KOPT-K1 (cell line): ENCODE measurements around the gene CLCN2.

ENCODE experiments used
- H3K27ac ChIP-seq: fragments of 200-600 bp; sonication (generic); 2 replicates; pipeline ENCODE4 v1.5.1; 2016; ENCODE audit warnings: antibody characterized with exemption, mild to moderate bottlenecking, low read depth, low read length; ENCODE audit not compliant: poor library complexity, severe bottlenecking
- H3K36me3 ChIP-seq: fragments of 200-600 bp; sonication (generic); 2 replicates; pipeline ENCODE4 v1.5.1; 2017; ENCODE audit warnings: antibody characterized with exemption, mild to moderate bottlenecking, low read length, moderate library complexity; ENCODE audit not compliant: insufficient read depth
- H3K9me3 ChIP-seq: fragments of 200-600 bp; sonication (generic); 2 replicates; pipeline ENCODE4 v1.5.1; 2017; ENCODE audit warnings: antibody characterized with exemption, low read length, mild to moderate bottlenecking; ENCODE audit not compliant: insufficient read depth, poor library complexity, severe bottlenecking

CLCN2 gene

DNA sequence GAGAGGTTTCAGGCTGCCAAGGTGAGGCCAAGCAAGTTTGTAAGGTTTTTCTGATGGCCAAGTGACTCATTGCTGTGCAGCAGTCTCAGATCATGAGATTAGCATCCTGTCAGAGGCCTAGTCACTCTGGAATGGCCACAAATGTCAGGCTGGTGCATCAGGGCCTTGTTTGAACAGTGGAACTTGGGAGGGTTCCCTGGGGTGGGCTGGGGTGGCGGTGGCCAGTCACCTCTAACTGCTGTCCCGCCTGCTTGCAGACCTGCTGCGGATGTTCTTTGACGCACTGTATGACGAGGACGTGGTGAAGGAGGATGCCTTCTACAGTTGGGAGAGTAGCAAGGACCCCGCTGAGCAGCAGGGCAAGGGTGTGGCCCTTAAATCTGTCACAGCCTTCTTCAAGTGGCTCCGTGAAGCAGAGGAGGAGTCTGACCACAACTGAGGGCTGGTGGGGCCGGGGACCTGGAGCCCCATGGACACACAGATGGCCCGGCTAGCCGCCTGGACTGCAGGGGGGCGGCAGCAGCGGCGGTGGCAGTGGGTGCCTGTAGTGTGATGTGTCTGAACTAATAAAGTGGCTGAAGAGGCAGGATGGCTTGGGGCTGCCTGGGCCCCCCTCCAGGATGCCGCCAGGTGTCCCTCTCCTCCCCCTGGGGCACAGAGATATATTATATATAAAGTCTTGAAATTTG is 26.8 kb downstream of the CLCN2 start:
- Histone ChIP-seq H3K36me3 (peaks cover 61% of the 10 kb centered on the region), H3K9me3 (no peaks in the 10 kb centered on the region), H3K27ac (no peak overlapping the region)

DNA sequence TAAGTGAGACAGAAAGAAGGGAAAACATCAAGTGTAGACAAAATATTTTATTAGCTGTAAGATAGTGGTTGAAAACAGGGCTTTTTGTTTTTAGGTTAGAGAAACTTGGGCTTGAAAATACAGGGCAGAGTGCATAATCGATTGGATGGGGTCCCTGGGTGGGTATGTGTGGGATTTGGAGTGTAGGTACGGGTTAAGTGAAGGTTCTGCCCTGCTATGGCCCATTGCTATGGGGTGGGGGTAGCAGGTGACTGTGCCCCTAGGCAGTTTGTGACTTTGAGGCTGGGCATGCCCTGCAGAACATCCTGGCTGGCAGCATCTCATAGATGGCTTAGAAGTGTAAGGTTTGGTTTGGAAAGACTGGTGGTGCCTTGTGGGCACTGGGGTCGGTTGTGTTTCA is 27.7 kb downstream of the CLCN2 start:
- Histone ChIP-seq H3K36me3 (peaks cover 70% of the 10 kb centered on the region), H3K27ac (no peak overlapping the region), H3K9me3 (no peaks in the 10 kb centered on the region)

DNA sequence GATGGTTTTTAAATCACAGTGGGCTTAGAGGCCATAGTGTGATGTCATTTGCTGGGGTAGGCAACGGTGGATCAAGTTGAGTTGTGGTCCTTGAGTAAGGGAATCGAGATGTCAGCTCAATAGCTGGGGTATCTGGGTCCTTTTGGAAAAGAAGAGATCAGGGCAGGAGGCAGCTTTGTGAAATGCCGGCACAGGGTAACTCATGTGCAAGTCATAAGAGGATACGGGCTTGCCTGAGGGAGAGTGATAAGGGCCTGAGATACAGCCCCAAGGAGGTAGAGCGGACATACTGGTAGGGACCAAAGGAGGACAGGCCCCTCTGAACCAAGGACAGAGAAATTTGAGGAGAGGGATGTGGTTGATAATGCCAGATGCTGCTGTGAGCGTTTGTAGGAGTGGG is 28.2 kb downstream of the CLCN2 start:
- H3K36me3 ChIP-seq = peaks cover 75% of the 10 kb centered on the region
- H3K9me3 ChIP-seq = no peaks in the 10 kb centered on the region
- no peak overlapping the region for H3K27ac ChIP-seq

DNA sequence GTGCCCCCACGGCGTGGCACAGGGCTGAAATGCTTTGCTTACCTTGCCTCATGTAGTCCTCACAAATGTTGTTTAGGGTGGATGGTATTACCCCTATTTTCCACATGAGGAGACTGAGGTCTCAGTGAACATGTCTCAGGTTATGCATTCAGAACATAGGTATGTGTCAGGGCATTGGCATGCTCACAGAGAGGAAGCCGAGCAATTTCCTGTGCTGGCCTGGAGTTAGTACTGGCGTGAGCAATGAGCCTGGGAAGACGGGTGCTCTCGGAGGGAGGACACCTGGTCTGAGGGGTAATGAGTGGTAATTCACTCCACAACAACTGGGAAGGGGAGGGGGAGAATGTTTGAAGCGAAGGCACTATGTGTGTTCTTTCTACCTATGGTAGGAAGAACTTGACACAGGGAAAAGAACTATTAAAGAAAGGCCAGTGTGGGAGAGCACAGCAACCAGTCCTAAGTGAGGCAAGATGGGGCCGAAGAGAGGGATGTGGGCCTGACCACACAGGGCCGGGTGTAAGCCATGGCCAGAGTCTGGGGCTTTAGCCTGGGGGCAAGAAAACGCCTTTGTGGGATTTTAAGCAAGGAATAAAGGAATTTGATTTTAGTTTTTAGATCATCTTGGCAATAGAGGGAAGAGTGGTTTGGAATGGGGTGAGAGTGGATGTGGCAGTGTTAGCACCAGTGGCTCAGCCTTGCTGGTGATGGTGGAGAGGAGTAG is 28.9 kb downstream of the CLCN2 start:
- Histone ChIP-seq H3K36me3 (peaks cover 82% of the 10 kb centered on the region), H3K27ac (no peak overlapping the region)

DNA sequence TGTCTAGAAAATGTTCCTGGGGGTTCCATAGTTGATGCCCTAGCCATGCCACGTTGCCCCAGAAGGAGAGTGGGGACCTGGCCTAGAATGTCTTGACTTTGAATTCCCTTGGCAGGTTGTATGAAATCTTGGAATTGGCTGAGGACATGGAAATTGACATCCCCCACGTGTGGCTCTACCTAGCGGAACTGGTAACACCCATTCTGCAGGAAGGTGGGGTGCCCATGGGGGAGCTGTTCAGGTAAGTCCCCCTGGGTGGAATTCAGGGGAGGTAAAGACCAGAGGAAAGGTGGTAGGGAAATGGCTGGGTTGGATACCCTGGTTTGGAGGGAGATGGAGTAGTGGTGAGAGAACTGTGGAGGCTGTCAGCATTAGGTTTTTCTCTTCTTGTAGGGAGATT is 32.9 kb downstream of the CLCN2 start:
- H3K36me3 ChIP-seq = peaks cover 100% of the 10 kb centered on the region
- H3K27ac ChIP-seq = no peak overlapping the region
- H3K9me3 ChIP-seq = no peaks in the 10 kb centered on the region

More for the DNA sequence above, 28.9 kb downstream of the CLCN2 start:
- H3K9me3 ChIP-seq = no peaks in the 10 kb centered on the region

DNA sequence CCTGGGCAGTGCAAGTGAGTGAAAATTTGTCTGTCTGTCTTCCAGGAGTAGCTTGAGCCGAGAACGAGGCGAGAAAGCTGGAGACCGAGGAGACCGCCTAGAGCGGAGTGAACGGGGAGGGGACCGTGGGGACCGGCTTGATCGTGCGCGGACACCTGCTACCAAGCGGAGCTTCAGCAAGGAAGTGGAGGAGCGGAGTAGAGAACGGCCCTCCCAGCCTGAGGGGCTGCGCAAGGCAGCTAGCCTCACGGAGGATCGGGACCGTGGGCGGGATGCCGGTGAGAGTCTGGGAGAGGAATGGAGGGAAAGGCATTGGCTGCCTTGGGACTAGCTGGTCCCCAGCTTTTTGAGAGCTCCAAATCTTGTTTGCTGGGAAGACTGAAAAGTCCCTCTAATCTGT is 34.2 kb downstream of the CLCN2 start:
- H3K36me3 ChIP-seq = peaks cover 100% of the 10 kb centered on the region

DNA sequence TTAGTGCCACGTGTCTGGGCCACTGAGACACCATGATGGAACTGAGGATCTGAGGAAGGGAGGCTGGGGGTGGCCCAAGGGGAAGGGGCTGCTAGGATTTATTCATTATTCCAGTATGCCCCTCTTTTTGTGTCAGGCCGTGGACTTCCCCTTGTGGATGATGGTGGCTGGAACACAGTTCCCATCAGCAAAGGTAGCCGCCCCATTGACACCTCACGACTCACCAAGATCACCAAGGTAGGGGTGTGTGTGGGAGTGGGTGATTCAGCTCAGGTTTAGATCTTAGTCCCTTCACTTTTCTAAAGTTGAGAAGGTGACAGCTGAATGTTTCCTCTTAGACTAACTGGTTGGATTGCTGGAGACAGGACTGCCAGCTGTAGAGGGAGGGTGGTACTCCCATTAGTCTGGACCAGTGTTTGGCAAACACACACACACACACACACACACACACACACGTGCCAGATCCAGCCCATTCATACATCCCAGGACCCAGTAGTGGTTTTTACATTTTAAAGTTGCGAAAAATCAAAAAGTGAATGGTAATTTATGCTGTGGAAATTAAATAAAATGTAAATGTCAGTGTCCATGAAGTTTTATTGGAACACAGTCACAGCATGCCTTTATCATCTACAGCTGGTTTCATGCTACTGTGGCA is 35.6 kb downstream of the CLCN2 start:
- H3K9me3 ChIP-seq = no peaks in the 10 kb centered on the region
- no peak overlapping the region for H3K27ac ChIP-seq
- peaks cover 100% of the 10 kb centered on the region for H3K36me3 ChIP-seq

More for the DNA sequence above, 34.2 kb downstream of the CLCN2 start:
- Histone ChIP-seq H3K9me3 (no peaks in the 10 kb centered on the region), H3K27ac (no peak overlapping the region)

DNA sequence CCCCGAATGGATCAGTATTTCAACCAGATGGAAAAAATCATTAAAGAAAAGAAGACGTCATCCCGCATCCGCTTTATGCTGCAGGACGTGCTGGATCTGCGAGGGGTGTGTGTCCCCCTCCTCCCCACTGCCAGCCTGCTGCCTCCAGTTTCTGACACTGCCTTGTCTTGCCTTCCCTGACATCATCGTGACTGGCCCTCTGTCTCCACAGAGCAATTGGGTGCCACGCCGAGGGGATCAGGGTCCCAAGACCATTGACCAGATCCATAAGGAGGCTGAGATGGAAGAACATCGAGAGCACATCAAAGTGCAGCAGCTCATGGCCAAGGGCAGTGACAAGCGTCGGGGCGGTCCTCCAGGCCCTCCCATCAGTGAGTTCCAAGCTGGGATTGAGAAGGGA is 36.1 kb downstream of the CLCN2 start:
- Histone ChIP-seq H3K9me3 (no peaks in the 10 kb centered on the region), H3K27ac (no peak overlapping the region), H3K36me3 (peaks cover 100% of the 10 kb centered on the region)

DNA sequence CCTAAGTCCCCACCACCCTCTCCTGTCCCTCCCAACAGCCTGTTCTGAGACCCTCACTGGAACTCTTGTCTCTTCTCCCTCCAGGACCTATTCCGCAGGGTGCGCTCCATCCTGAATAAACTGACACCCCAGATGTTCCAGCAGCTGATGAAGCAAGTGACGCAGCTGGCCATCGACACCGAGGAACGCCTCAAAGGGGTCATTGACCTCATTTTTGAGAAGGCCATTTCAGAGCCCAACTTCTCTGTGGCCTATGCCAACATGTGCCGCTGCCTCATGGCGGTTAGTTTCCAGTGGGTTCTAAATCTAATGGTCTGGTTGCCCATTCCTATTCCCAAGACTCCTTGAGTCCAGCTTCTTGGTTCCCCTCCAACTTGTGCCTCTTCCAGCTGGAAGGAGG is 37.7 kb downstream of the CLCN2 start:
- H3K27ac ChIP-seq = no peak overlapping the region
- H3K9me3 ChIP-seq = no peaks in the 10 kb centered on the region
- peaks cover 99% of the 10 kb centered on the region for H3K36me3 ChIP-seq

DNA sequence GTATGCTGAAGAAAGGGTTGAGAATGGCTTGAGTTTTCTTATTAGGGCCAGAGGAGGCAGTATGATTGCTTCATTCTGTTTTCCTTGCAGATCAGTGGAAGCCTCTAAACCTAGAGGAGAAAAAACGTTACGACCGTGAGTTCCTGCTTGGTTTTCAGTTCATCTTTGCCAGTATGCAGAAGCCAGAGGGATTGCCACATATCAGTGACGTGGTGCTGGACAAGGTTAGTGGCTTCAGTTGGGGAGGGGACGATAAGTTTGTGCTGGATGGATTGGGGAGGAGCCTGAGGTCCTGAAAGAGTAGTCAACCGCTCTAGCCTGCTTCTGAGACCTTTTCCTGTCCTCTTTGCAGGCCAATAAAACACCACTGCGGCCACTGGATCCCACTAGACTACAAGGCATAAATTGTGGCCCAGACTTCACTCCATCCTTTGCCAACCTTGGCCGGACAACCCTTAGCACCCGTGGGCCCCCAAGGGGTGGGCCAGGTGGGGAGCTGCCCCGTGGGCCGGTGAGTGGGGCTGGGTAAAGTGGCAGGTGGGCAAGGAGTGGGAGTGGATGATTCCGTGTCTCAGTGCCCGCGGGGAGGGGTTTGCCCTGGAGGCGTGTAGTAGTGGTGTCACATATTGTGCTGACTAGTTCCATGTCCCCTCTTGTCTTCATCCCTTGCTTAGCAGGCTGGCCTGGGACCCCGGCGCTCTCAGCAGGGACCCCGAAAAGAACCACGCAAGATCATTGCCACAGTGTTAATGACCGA is 38.5 kb downstream of the CLCN2 start:
- no peak overlapping the region for H3K27ac ChIP-seq
- H3K36me3 ChIP-seq = peaks cover 99% of the 10 kb centered on the region
- no peaks in the 10 kb centered on the region for H3K9me3 ChIP-seq

DNA sequence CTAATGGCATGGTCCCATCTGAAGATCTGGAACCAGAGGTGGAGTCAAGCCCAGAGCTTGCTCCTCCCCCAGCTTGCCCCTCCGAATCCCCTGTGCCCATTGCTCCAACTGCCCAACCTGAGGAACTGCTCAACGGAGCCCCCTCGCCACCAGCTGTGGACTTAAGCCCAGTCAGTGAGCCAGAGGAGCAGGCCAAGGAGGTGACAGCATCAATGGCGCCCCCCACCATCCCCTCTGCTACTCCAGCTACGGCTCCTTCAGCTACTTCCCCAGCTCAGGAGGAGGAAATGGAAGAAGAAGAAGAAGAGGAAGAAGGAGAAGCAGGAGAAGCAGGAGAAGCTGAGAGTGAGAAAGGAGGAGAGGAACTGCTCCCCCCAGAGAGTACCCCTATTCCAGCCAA is 39.7 kb downstream of the CLCN2 start:
- peaks cover 99% of the 10 kb centered on the region for H3K36me3 ChIP-seq
- no peak overlapping the region for H3K27ac ChIP-seq
- H3K9me3 ChIP-seq = no peaks in the 10 kb centered on the region

DNA sequence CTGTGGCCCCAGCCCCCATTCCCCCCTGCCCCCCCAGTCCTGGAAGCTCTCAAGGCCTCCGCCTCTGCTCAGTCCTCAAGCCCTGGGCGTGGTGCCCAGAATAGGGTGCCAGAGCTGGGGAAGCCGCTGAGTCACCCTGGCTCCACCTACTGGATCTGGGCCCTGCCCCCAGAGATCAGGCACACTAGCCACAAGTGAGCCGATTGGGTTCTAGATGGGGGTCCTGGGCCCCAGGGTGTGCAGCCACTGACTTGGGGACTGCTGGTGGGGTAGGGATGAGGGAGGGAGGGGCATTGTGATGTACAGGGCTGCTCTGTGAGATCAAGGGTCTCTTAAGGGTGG is 41.3 kb downstream of the CLCN2 start:
- Histone ChIP-seq H3K36me3 (peaks cover 91% of the 10 kb centered on the region), H3K9me3 (no peaks in the 10 kb centered on the region), H3K27ac (no peak overlapping the region)

DNA sequence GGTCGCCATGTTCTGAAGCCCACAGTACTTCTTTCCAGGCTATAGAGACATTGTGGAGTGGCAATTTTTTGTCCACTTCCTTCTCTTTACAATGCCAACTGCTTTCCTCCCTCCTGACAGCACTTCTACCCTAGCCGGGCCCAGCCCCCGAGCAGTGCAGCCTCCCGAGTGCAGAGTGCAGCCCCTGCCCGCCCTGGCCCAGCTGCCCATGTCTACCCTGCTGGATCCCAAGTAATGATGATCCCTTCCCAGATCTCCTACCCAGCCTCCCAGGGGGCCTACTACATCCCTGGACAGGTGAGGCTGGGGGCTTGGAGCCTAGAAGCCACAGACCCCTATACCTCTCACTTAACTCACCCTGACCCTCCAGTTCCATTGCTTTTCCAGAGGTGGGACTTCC is 44.2 kb downstream of the CLCN2 start:
- peaks cover 62% of the 10 kb centered on the region for H3K36me3 ChIP-seq
- H3K27ac ChIP-seq = no peak overlapping the region
- no peaks in the 10 kb centered on the region for H3K9me3 ChIP-seq

DNA sequence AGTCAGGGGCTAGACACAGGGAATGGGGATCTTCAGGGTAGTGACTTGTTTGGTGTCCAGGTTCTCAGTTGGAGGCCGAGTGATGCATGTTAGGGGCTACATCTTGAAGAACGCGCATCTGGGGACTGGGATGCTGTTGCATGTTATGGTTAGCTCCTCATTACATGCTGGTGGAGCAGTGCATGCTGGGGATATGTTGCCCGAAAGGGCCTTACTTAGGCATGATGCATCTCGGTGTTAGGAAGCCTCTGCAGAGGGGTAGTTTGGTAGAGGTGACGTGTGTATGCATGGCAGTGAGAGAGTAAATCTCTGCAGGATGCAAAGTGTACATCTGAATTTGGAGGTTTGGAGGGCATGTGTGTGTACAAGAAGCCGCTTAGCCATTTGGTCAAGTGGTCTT is 44.6 kb downstream of the CLCN2 start:
- Histone ChIP-seq H3K27ac (no peak overlapping the region), H3K36me3 (peaks cover 58% of the 10 kb centered on the region), H3K9me3 (no peaks in the 10 kb centered on the region)
